ENCODE measurements around the gene SPATA17.

- TF ChIP-seq HDGF (IDR thresholded peaks at IDR 0.05) (no peak), CUX1 (IDR thresholded peaks at IDR 0.05; ENCODE audit: insufficient replicate concordance, low read depth, low read length) (no peak), ZZZ3 (IDR thresholded peaks at IDR 0.05; ENCODE audit: control insufficient read depth, insufficient read length, low read depth) (no peak), CHD2 (IDR thresholded peaks at IDR 0.05; ENCODE audit: borderline replicate concordance, low read depth, low read length) (no peak), SMAD1 (IDR thresholded peaks at IDR 0.05; ENCODE audit: low read depth, partially characterized antibody) (no peak), GABPA (IDR thresholded peaks at IDR 0.05; ENCODE audit: low read depth) (no peak)
Measured at GRCh38 chr1:217876896-217877295, 245.8 kb downstream of the SPATA17 start.

Measured in GM12878 (cell line).